DMS 273 treated with DMSO at 0.1 percent for 48 hours (cell line): Measurements from ENCODE around the gene CCNA1.

Experiments
- DNase-seq: peaks from one replicate; lab custom pipeline; 2025; lab: John Stamatoyannopoulos, UW

The CCNA1 gene

GRCh38 chr13:36454121-36454520 lies 21.8 kb downstream of the CCNA1 start:
- no peak for DNase-seq

GRCh38 chr13:36454987-36455386 lies 22.7 kb downstream of the CCNA1 start:
- no peak for DNase-seq

- DNase-seq = no peak
Measured at GRCh38 chr13:36456577-36456976, 24.3 kb downstream of the CCNA1 start.

GRCh38 chr13:36461506-36461905 lies 29.2 kb downstream of the CCNA1 start:
- no peak for DNase-seq

- no peak for DNase-seq
Measured at GRCh38 chr13:36475468-36475867, 43.2 kb downstream of the CCNA1 start.

GRCh38 chr13:36476661-36477060 lies 44.4 kb downstream of the CCNA1 start:
- no peak for DNase-seq

GRCh38 chr13:36480726-36481427 lies 48.6 kb downstream of the CCNA1 start:
- no peak for DNase-seq

- DNase-seq = no peak
Measured at GRCh38 chr13:36490055-36490454, 57.8 kb downstream of the CCNA1 start.
